HCT116 (cell line): Measurements from ENCODE around the gene HRC. TPM values are rescaled to one million over a fixed set of nuclear protein-coding genes. Genes with fewer than 3 reads are reported as not detected.

Experiments
- ATAC-seq: fragments of 200-7000 bp; cut with Tn5 transposase; 2 replicates; pipeline ENCODE4 v1.9.1; 2020; ENCODE audit warnings: mild to moderate bottlenecking, moderate library complexity
- BruUV-seq: library from RNA; stranded (reverse); fragments of 400-500 nt; replicated peaks from 2 replicates; lab custom pipeline; 2021; lab: Mats Ljungman, UMichigan
- CTCF ChIA-PET: fragments of 300-600 bp; sonication (Branson Sonifier 250); formaldehyde crosslinking; loops from one replicate; lab custom pipeline; 2021; ENCODE audit warnings: antibody characterized with exemption; lab: Charles Lee
- POLR2A ChIA-PET: fragments of 300-600, 350-600 bp; sonication (Branson Sonifier 250); formaldehyde crosslinking; loops from one replicate; lab custom pipeline; 2021; ENCODE audit warnings: antibody characterized with exemption; lab: Charles Lee
- RAD21 ChIA-PET, 2 experiments: fragments of 300-600 bp; sonication (Branson Sonifier 250); formaldehyde crosslinking; loops; one replicate each; lab custom pipeline; 2023; ENCODE audit warnings: low total read pairs in 2 of 2; ENCODE audit not compliant: uncharacterized antibody in 2 of 2, unreplicated experiment in 2 of 2, low non-redundant PET in 1 of 2; lab: Charles Lee
- DNase-seq: peaks from one replicate; pipeline ENCODE4 v3.0.0-alpha.2; 2010; ENCODE audit warnings: low read depth, low spot score
- H2AFZ ChIP-seq: fragments of 200-600 bp; shearing (Covaris generic), sonication (generic); 2 replicates; pipeline ENCODE4 v1.6.1; 2017; ENCODE audit warnings: low read depth, mixed run types, mixed read lengths, antibody characterized with exemption, low read length; ENCODE audit not compliant: poor library complexity, severe bottlenecking
- H3K27ac ChIP-seq: 2 replicates; pipeline ENCODE4 v1.5.1; 2012; ENCODE audit warnings: low read depth, low read length
- H3K27me3 ChIP-seq: fragments of 200-600 bp; sonication (generic); 2 replicates; pipeline ENCODE4 v1.6.1; 2016; ENCODE audit warnings: mixed run types, low read length, mixed read lengths; ENCODE audit not compliant: insufficient read depth
- H3K36me3 ChIP-seq, 2 experiments: fragments of 200-500 bp in 1 of 2; fragments of 200-600 bp in 1 of 2; sonication (Bioruptor generic) in 1 of 2; sonication (generic) in 1 of 2; 2 replicates each; pipeline versions ENCODE4 v1.5.1 to v1.6.1; 2014 to 2016; ENCODE audit warnings: low read length in 2 of 2, inconsistent platforms in 1 of 2, mixed read lengths in 1 of 2, mixed run types in 1 of 2; ENCODE audit not compliant: insufficient read depth in 2 of 2, control insufficient read depth in 1 of 2
- H3K4me1 ChIP-seq, 2 experiments: fragments of 200-600 bp in 1 of 2; sonication (generic) in 1 of 2; 2 replicates each; pipeline versions ENCODE4 v1.5.1 to v1.6.1; 2012 to 2017; ENCODE audit warnings: low read length in 2 of 2, inconsistent platforms in 1 of 2, mild to moderate bottlenecking in 1 of 2, mixed read lengths in 1 of 2, mixed run types in 1 of 2, moderate library complexity in 1 of 2; ENCODE audit not compliant: insufficient read depth in 2 of 2, control insufficient read depth in 1 of 2
- H3K4me2 ChIP-seq: fragments of 200-600 bp; sonication (generic); 2 replicates; pipeline ENCODE4 v1.6.1; 2017; ENCODE audit warnings: mixed run types, low read length, mixed read lengths
- H3K4me3 ChIP-seq, 2 experiments: fragments of 200-600 bp in 1 of 2; sonication (generic) in 1 of 2; replicated peaks in 1 of 2; 2 replicates each; pipeline ENCODE4 v1.5.1; 2011 to 2016; ENCODE audit warnings: low read length in 2 of 2, control low read depth in 1 of 2, low read depth in 1 of 2, mild to moderate bottlenecking in 1 of 2, mixed read lengths in 1 of 2, mixed run types in 1 of 2
- H3K79me2 ChIP-seq: fragments of 200-600 bp; sonication (generic); 2 replicates; pipeline ENCODE4 v1.6.1; 2017; ENCODE audit warnings: mild to moderate bottlenecking, mixed run types, low read length, moderate library complexity, mixed read lengths; ENCODE audit not compliant: insufficient read depth
- H3K9ac ChIP-seq: fragments of 200-600 bp; sonication (generic); 2 replicates; pipeline ENCODE4 v1.6.1; 2016; ENCODE audit warnings: low read length, mixed read lengths
- H3K9me2 ChIP-seq: fragments of 200-600 bp; sonication (generic), shearing (Covaris generic); 2 replicates; pipeline ENCODE4 v1.6.1; 2017; ENCODE audit warnings: mixed run types, mild to moderate bottlenecking, moderate library complexity; ENCODE audit not compliant: insufficient read depth
- H3K9me3 ChIP-seq, 2 experiments: fragments of 200-500 bp in 1 of 2; fragments of 200-600 bp in 1 of 2; sonication (Bioruptor generic) in 1 of 2; sonication (generic) in 1 of 2; 2 replicates each; pipeline ENCODE4 v1.6.1; 2014 to 2017; ENCODE audit warnings: low read length in 2 of 2, mixed read lengths in 2 of 2, inconsistent platforms in 1 of 2, low read depth in 1 of 2, mild to moderate bottlenecking in 1 of 2, mixed run types in 1 of 2, moderate library complexity in 1 of 2; ENCODE audit not compliant: control insufficient read depth in 1 of 2, insufficient read depth in 1 of 2
- H4K20me1 ChIP-seq: fragments of 200-600 bp; sonication (generic), shearing (Covaris generic); 2 replicates; pipeline ENCODE4 v1.6.1; 2017; ENCODE audit warnings: mixed run types, mild to moderate bottlenecking, moderate library complexity; ENCODE audit not compliant: insufficient read depth
- ATF3 ChIP-seq: IDR thresholded peaks from 2 replicates; pipeline ENCODE4 v1.6.1; 2012
- CEBPB ChIP-seq: IDR thresholded peaks from 2 replicates; pipeline ENCODE4 v1.6.1; 2012; ENCODE audit warnings: low read depth
- CTCF ChIP-seq, 3 experiments: fragments of 200-600 bp in 1 of 3; sonication (generic) in 1 of 3; IDR thresholded peaks in 2 of 3; conservative IDR thresholded peaks in 1 of 3; 2 replicates each; pipeline ENCODE4 v1.5.1; 2012 to 2017; ENCODE audit warnings: low read depth in 2 of 3, low read length in 2 of 3, antibody characterized with exemption in 1 of 3, borderline replicate concordance in 1 of 3, control low read depth in 1 of 3, mild to moderate bottlenecking in 1 of 3, mixed read lengths in 1 of 3, mixed run types in 1 of 3, moderate library complexity in 1 of 3; ENCODE audit not compliant: insufficient read depth in 1 of 3
- EGR1 ChIP-seq: IDR thresholded peaks from 2 replicates; pipeline ENCODE4 v1.6.1; 2012; ENCODE audit warnings: low read depth
- ELF1 ChIP-seq: IDR thresholded peaks from 2 replicates; pipeline ENCODE4 v1.6.1; 2012; ENCODE audit warnings: low read depth, borderline replicate concordance
- EZH2 ChIP-seq: fragments of 200-600 bp; sonication (generic); IDR thresholded peaks from 2 replicates; pipeline ENCODE4 v1.6.1; 2017; ENCODE audit warnings: antibody characterized with exemption, mixed run types
- EZH2phosphoT487 ChIP-seq: fragments of 200-600 bp; IDR thresholded peaks from 2 replicates; pipeline ENCODE4 v1.6.1; 2018; ENCODE audit warnings: antibody characterized with exemption, borderline replicate concordance
- JUND ChIP-seq: IDR thresholded peaks from 2 replicates; pipeline ENCODE4 v1.6.1; 2012
- POLR2A ChIP-seq: IDR thresholded peaks from 2 replicates; pipeline ENCODE4 v1.7.0; 2011; ENCODE audit warnings: borderline replicate concordance; ENCODE audit not compliant: insufficient read depth, insufficient read length; ENCODE audit errors: extremely low read depth
- POLR2AphosphoS5 ChIP-seq: IDR thresholded peaks from 2 replicates; pipeline ENCODE4 v1.6.1; 2011; ENCODE audit warnings: mild to moderate bottlenecking, low read depth, low read length, moderate library complexity
- RAD21 ChIP-seq: IDR thresholded peaks from 2 replicates; pipeline ENCODE4 v1.6.1; 2012; ENCODE audit warnings: low read depth, mild to moderate bottlenecking
- SP1 ChIP-seq: IDR thresholded peaks from 2 replicates; pipeline ENCODE4 v1.6.1; 2012; ENCODE audit warnings: low read depth
- SRF ChIP-seq: IDR thresholded peaks from 2 replicates; pipeline ENCODE4 v1.6.1; 2012; ENCODE audit warnings: low read depth
- TCF7L2 ChIP-seq: IDR thresholded peaks from 2 replicates; pipeline ENCODE4 v1.7.0; 2011; ENCODE audit warnings: borderline replicate concordance, inconsistent platforms; ENCODE audit not compliant: insufficient read depth, insufficient read length; ENCODE audit errors: extremely low read depth
- YY1 ChIP-seq: IDR thresholded peaks from 2 replicates; pipeline ENCODE4 v1.6.1; 2011; ENCODE audit warnings: low read length, low read depth, moderate library complexity, mild to moderate bottlenecking; ENCODE audit not compliant: insufficient replicate concordance; ENCODE audit errors: extremely low read depth
- ZFX ChIP-seq: fragments of 450-650 bp; IDR thresholded peaks from 2 replicates; pipeline ENCODE4 v1.6.1; 2017
- ZNF274 ChIP-seq: fragments of 200-500 bp; sonication (Bioruptor generic); IDR thresholded peaks from 2 replicates; pipeline ENCODE4 v1.6.1; 2014; ENCODE audit warnings: mild to moderate bottlenecking, low read depth, low read length, inconsistent platforms
- intact Hi-C: fragments of 100-400 bp; cut with micrococcal nuclease; formaldehyde crosslinking; loops from 2 replicates; pipeline ENCODE4 v1.10.0; 2022
- total RNA-seq: library from RNA; stranded (reverse); gene quantifications from one replicate; pipeline ENCODE4 v1.2.1, GENCODE V29; 2021; ENCODE audit not compliant: unreplicated experiment
- TF ChIP-seq, protein P1 (sequence below): IDR thresholded peaks from 2 replicates; pipeline ENCODE4 v1.6.1; 2011; ENCODE audit warnings: mild to moderate bottlenecking, low read length, moderate library complexity; ENCODE audit not compliant: insufficient replicate concordance; ENCODE audit errors: extremely low read depth
- TF ChIP-seq, protein P2 (sequence below): IDR thresholded peaks from 2 replicates; pipeline ENCODE4 v1.6.1; 2012
- TF ChIP-seq, protein P3 (sequence below): IDR thresholded peaks from 2 replicates; pipeline ENCODE4 v1.6.1; 2012; ENCODE audit warnings: low read depth

HRC gene
- total RNA-seq, 1 experiment from 2014 or later, result not detected

DNA sequence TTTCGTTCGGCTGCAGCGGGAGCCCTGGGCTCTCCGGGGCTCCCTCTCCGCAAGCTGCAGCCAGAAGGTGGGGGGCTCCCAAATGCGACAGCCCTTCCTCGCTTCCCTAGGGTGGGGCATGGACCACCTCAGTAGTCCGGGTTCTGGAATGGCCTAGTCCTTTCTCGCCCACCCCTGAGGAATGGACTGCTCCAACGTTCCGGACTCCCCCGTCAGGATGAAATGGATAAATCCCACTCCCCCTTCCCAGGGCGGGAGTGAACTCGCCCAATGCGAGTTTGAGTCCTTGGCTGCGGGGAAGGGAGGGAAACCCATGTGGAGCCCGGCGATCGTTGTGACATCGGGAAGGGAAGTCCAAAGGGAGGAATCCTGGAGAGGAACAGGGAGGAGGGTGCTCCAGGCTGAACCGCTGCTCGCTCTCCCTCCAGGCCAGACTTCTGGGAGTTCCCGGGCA, 5.5 kb downstream of the HRC start:
- RAD21 ChIA-PET, result interaction anchor here (0.9 to 1.0 kb wide), 2 partner anchors 52 to 59 kb away, joined by 3 read pairs; no protein-coding TSS in a partner anchor
- no TSS peak for BruUV-seq
- no peaks in the 10 kb centered on the region for H4K20me1 ChIP-seq
- H3K27ac ChIP-seq, result peak overlapping the region; percentile 94
- H3K9ac ChIP-seq, result peak overlapping the region; percentile 98
- DNase-seq (peak; percentile 85), ATAC-seq (peak; percentile 15)
- H3K9me2 ChIP-seq, result no peaks in the 10 kb centered on the region
- POLR2A ChIA-PET, result interaction anchor here (0.8 to 2.3 kb wide), 7 partner anchors 11 to 59 kb away, joined by 3 to 8 read pairs (median 5); partner anchors contain the start of gene LIN7B
- CTCF ChIA-PET, result interaction anchor here (1.3 to 3.0 kb wide), 3 partner anchors 14 to 52 kb away, joined by 5 to 17 read pairs (median 10); no protein-coding TSS in a partner anchor
- H3K79me2 ChIP-seq, result no peaks in the 10 kb centered on the region
- peak overlapping the region; percentile 99 for H3K4me2 ChIP-seq
- intact Hi-C loops, result loop anchor here (1.0 kb wide), 1 partner anchor 52 kb away; no protein-coding TSS in a partner anchor
- H3K4me1 ChIP-seq, result peaks cover 25 to 57% of the 10 kb centered on the region in 2 experiments
- H3K36me3 ChIP-seq, result no peaks in the 10 kb centered on the region
- peak overlapping the region; percentile 90 to 95 for H3K4me3 ChIP-seq
- H3K9me3 ChIP-seq, result no peaks in the 10 kb centered on the region
- H2AFZ ChIP-seq, result no peak overlapping the region
- H3K27me3 ChIP-seq, result no peaks in the 10 kb centered on the region
- no peak for TF ChIP-seq RAD21
- TF ChIP-seq TCF7L2, result peak; percentile 64
- TF ChIP-seq, protein P1, sequence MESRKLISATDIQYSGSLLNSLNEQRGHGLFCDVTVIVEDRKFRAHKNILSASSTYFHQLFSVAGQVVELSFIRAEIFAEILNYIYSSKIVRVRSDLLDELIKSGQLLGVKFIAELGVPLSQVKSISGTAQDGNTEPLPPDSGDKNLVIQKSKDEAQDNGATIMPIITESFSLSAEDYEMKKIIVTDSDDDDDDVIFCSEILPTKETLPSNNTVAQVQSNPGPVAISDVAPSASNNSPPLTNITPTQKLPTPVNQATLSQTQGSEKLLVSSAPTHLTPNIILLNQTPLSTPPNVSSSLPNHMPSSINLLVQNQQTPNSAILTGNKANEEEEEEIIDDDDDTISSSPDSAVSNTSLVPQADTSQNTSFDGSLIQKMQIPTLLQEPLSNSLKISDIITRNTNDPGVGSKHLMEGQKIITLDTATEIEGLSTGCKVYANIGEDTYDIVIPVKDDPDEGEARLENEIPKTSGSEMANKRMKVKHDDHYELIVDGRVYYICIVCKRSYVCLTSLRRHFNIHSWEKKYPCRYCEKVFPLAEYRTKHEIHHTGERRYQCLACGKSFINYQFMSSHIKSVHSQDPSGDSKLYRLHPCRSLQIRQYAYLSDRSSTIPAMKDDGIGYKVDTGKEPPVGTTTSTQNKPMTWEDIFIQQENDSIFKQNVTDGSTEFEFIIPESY, result no peak
- TF ChIP-seq EZH2phosphoT487, result no peak
- TF ChIP-seq ZFX, result no peak
- TF ChIP-seq CTCF (IDR thresholded peaks at IDR 0.05 in 2 of 3, conservative IDR thresholded peaks at IDR 0.05 in 1 of 3; ENCODE audit: borderline replicate concordance in 1 of 3, insufficient read depth in 1 of 3, low read depth in 2 of 3, low read length in 2 of 3), result no peak
- TF ChIP-seq JUND, result peak; percentile 68
- TF ChIP-seq CEBPB, result no peak
- TF ChIP-seq, protein P2, sequence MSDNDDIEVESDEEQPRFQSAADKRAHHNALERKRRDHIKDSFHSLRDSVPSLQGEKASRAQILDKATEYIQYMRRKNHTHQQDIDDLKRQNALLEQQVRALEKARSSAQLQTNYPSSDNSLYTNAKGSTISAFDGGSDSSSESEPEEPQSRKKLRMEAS, result peak; percentile 78
- TF ChIP-seq SP1, result peak; percentile 64
- TF ChIP-seq EZH2, result no peak
- no peak for TF ChIP-seq YY1
- TF ChIP-seq SRF, result no peak
- no peak for TF ChIP-seq ELF1
- TF ChIP-seq, protein P3, sequence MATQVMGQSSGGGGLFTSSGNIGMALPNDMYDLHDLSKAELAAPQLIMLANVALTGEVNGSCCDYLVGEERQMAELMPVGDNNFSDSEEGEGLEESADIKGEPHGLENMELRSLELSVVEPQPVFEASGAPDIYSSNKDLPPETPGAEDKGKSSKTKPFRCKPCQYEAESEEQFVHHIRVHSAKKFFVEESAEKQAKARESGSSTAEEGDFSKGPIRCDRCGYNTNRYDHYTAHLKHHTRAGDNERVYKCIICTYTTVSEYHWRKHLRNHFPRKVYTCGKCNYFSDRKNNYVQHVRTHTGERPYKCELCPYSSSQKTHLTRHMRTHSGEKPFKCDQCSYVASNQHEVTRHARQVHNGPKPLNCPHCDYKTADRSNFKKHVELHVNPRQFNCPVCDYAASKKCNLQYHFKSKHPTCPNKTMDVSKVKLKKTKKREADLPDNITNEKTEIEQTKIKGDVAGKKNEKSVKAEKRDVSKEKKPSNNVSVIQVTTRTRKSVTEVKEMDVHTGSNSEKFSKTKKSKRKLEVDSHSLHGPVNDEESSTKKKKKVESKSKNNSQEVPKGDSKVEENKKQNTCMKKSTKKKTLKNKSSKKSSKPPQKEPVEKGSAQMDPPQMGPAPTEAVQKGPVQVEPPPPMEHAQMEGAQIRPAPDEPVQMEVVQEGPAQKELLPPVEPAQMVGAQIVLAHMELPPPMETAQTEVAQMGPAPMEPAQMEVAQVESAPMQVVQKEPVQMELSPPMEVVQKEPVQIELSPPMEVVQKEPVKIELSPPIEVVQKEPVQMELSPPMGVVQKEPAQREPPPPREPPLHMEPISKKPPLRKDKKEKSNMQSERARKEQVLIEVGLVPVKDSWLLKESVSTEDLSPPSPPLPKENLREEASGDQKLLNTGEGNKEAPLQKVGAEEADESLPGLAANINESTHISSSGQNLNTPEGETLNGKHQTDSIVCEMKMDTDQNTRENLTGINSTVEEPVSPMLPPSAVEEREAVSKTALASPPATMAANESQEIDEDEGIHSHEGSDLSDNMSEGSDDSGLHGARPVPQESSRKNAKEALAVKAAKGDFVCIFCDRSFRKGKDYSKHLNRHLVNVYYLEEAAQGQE, result no peak
- TF ChIP-seq EGR1, result no peak
- TF ChIP-seq ZNF274, result no peak
- no peak for TF ChIP-seq POLR2AphosphoS5
- peak; percentile 66 for TF ChIP-seq POLR2A
- no peak for TF ChIP-seq ATF3
